Uterus (tissue), 4 donors: Measurements from ENCODE around the gene TECPR1. TPM values are rescaled to one million over a fixed set of nuclear protein-coding genes. Genes with fewer than 3 reads are reported as not detected.

Experiments used
- DNase-seq, 2 donors: peaks; one replicate each; pipeline ENCODE4 v3.0.0-alpha.2; 2019 to 2020
- H3K27ac ChIP-seq, 2 donors: fragments of 200-600 bp; sonication (generic); 1 replicate in 1 of 2; 2 replicates in 1 of 2; pipeline ENCODE4 v1.5.1; 2016 to 2018
- H3K27me3 ChIP-seq, 2 donors: fragments of 200-600 bp; sonication (generic); one replicate each; pipeline ENCODE4 v1.5.1; 2018 to 2019; ENCODE audit warnings: control low read depth in 1 of 2
- H3K36me3 ChIP-seq, 2 donors: fragments of 200-600 bp; sonication (generic); one replicate each; pipeline ENCODE4 v1.5.1; 2019; ENCODE audit warnings: control low read depth in 1 of 2
- H3K4me1 ChIP-seq, 2 donors: fragments of 200-600 bp; sonication (generic); one replicate each; pipeline ENCODE4 v1.5.1; 2018 to 2019; ENCODE audit warnings: control low read depth in 1 of 2
- H3K4me3 ChIP-seq, 2 donors: fragments of 200-600 bp; sonication (generic); 1 replicate in 1 of 2; 2 replicates in 1 of 2; pipeline ENCODE4 v1.5.1; 2018 to 2019; ENCODE audit warnings: mild to moderate bottlenecking in 1 of 2
- H3K9me3 ChIP-seq, 2 donors: fragments of 200-600 bp; sonication (generic); one replicate each; pipeline ENCODE4 v1.5.1; 2019; ENCODE audit warnings: control low read depth in 1 of 2
- POLR2A ChIP-seq, 2 donors: fragments of 450-650 bp; IDR thresholded peaks; one replicate each; pipeline ENCODE4 v1.6.1; 2016; ENCODE audit warnings: antibody characterized with exemption in 2 of 2, mild to moderate bottlenecking in 1 of 2, moderate library complexity in 1 of 2
- intact Hi-C: fragments of 100-400 bp; cut with DNase I; formaldehyde crosslinking; loops from one replicate; pipeline ENCODE4 v1.15.1; 2023; ENCODE audit warnings: low total_unique reads
- total RNA-seq, 4 donors: library from RNA; depleted of rRNA in 3 of 4; stranded (reverse); fragments of >200 nt in 3 of 4; gene quantifications; one replicate each; pipeline versions ENCODE4 v1.1.0 to v1.2.4, GENCODE V29; 2014 to 2023
- TF ChIP-seq, protein P1 (sequence below), 4 experiments: fragments of 200-600 bp in 2 of 4; fragments of 450-650 bp in 2 of 4; sonication (generic) in 2 of 4; IDR thresholded peaks; one replicate each; pipeline ENCODE4 v1.5.1; 2016 to 2019; ENCODE audit warnings: antibody characterized with exemption in 4 of 4, mild to moderate bottlenecking in 2 of 4, moderate library complexity in 1 of 4
- donor health status: DM: yes; HTN: yes; CAD: no.

Gene TECPR1
- total RNA-seq, 4 donors from 2014 or later: 3.1 to 52.6 (median 16.7) TPM

DNA sequence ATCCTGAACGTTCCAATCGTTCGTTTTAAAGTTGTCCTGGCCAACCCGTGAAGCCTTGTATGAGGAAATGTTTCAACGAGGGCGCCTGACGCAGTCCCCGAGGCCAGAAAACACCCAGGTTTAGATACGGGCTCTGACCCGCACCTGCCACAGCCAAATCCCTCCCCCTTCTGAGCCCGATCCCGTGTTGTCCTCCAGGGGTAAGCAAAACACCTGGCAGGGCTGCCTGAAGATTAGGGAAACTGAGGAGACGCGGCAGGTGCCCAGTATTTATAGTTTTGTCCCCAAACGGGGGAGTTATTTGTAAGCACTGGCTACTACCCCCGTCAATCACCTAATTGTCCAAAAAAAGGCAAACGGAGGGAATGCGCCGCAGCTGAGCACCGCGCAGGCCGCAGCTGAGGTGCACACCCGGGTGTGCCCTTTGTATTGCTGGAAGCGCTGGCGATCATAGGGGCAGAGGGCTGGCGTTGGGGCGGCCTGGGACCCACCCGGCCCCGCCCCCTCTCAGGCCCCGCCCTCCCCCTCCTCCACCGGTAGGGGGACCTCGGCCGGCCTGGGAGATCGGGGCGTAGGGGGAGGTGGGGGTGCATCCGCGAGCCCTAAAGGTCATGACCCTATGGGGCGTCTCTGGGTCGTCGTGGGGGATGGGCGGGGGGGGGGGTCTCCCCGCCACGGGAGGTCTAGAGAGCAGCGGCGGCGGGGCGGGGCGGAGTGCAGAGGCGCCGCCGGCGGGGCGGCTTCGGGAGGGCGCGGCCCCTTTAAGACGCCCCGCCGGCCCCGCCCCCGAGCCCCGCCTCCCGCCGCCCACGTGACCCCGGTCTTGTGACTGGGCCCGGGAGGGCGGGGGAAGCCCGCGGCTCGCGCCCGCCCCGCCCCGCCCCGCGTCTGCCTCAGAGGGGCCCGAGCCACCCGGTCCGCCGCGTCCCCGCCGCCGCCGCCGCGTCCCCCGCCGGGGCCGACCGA lies 29.0 kb upstream of the TECPR1 start, which contains the start of gene BRI3:
Gene BRI3, plus strand, starts transcription at position 896 of the 966 bp plus-strand sequence. CDS start 110 bp downstream, outside the sequence.
- Histone ChIP-seq H3K9me3 (no peaks in the 10 kb centered on the region), H3K36me3 (no peaks in the 10 kb centered on the region), H3K4me3 (peak within 1 kb of the TSS; percentile 91 to 92), H3K27ac (peak within 1 kb of the TSS; percentile 92 to 98), H3K4me1 (peaks cover 14 to 30% of the 10 kb centered on the region in 2 donors), H3K27me3 (no peaks in the 10 kb centered on the region)
- intact Hi-C loops: no loop called here
- TF ChIP-seq, protein P1, sequence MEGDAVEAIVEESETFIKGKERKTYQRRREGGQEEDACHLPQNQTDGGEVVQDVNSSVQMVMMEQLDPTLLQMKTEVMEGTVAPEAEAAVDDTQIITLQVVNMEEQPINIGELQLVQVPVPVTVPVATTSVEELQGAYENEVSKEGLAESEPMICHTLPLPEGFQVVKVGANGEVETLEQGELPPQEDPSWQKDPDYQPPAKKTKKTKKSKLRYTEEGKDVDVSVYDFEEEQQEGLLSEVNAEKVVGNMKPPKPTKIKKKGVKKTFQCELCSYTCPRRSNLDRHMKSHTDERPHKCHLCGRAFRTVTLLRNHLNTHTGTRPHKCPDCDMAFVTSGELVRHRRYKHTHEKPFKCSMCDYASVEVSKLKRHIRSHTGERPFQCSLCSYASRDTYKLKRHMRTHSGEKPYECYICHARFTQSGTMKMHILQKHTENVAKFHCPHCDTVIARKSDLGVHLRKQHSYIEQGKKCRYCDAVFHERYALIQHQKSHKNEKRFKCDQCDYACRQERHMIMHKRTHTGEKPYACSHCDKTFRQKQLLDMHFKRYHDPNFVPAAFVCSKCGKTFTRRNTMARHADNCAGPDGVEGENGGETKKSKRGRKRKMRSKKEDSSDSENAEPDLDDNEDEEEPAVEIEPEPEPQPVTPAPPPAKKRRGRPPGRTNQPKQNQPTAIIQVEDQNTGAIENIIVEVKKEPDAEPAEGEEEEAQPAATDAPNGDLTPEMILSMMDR (IDR thresholded peaks at IDR 0.05): no peak
- peak; percentile 30 to 60 for TF ChIP-seq POLR2A (IDR thresholded peaks at IDR 0.05)
- DNase-seq: peak; percentile 89 to 91

DNA sequence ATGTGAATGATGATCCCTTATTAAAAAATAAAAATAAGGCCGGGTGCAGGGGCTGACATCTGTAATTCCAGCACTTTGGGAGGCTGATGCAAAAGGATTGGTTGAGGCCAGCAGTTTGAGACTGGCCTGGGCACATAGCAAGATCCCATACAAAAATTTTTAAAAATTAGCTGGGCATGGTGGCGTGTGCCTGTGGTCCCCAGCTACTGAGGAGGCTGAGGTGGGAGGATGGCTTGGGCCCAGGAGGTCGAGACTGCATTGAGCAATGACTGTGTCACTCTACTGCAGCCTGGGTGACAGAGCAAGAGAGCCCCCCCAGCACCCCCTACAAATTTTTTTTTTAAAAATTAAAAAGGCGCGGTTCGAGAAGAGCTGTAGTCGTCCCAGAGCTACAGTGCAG lies 28.3 kb upstream of the TECPR1 start:
- intact Hi-C loops: no loop called here

DNA sequence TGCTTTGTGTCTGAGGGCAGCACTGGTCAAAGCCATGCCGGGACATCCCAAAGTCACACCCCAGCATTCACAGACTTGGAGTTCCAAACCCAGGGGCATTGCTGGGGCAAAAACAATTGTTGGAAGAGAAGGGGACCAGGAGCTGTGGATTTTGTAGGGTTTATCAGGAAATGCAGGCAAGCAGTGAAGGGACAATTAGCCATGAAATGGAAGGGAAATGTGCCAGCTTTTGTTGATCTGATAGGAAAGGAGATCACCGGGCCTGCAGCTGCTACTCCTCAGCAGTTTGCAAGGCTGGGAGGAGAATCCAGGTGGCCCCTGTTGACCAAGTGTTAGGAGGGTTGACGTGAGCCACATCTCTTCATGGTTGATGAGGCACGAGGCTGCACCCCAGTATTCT lies 26.9 kb upstream of the TECPR1 start:
- H3K27ac ChIP-seq: no peak overlapping the region
- no peaks in the 10 kb centered on the region for H3K36me3 ChIP-seq
- no peak overlapping the region for H3K4me3 ChIP-seq
- DNase-seq: no peak
- H3K9me3 ChIP-seq: no peaks in the 10 kb centered on the region
- H3K4me1 ChIP-seq: peaks cover 8 to 9% of the 10 kb centered on the region in 2 donors
- no peak for TF ChIP-seq POLR2A (IDR thresholded peaks at IDR 0.05)
- TF ChIP-seq, protein P1 (IDR thresholded peaks at IDR 0.05): no peak
- intact Hi-C loops: no loop called here
- H3K27me3 ChIP-seq: no peaks in the 10 kb centered on the region

More for the DNA sequence above, 28.3 kb upstream of the TECPR1 start:
- no peaks in the 10 kb centered on the region for H3K36me3 ChIP-seq
- no peaks in the 10 kb centered on the region for H3K9me3 ChIP-seq
- H3K4me3 ChIP-seq: peak overlapping the region in 1 of 2 donors; percentile 63
- TF ChIP-seq, protein P1 (IDR thresholded peaks at IDR 0.05): no peak
- no peak for TF ChIP-seq POLR2A (IDR thresholded peaks at IDR 0.05)
- H3K4me1 ChIP-seq: peaks cover 8 to 22% of the 10 kb centered on the region in 2 donors
- H3K27ac ChIP-seq: peak overlapping the region in 1 of 2 donors; percentile 98
- DNase-seq: no peak
- no peaks in the 10 kb centered on the region for H3K27me3 ChIP-seq

DNA sequence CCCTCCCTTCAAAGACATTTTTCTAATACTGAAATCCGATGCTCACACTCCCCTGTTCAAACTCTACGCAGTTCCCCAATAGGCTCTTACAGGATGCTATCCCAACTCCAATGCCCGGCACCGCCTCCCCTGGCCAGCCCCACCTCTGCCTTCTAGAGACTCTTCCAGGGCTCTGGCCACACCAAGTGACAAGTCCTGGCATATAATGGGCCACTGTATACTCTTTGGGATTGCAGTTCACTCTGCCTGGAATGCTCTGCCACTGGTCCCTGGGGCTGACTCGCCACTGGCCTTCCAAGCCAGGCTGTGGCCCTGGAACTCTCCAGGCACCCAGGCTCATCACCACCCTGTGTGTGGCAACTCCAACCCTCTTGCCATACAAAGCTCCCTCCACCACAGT lies 26.4 kb upstream of the TECPR1 start:
- intact Hi-C loops: no loop called here
- Histone ChIP-seq H3K9me3 (no peaks in the 10 kb centered on the region), H3K27ac (no peak overlapping the region), H3K27me3 (no peaks in the 10 kb centered on the region), H3K4me1 (peaks cover 3 to 6% of the 10 kb centered on the region in 2 donors), H3K36me3 (no peaks in the 10 kb centered on the region), H3K4me3 (no peak overlapping the region)
- no peak for DNase-seq
- TF ChIP-seq, protein P1 (IDR thresholded peaks at IDR 0.05): no peak
- no peak for TF ChIP-seq POLR2A (IDR thresholded peaks at IDR 0.05)

DNA sequence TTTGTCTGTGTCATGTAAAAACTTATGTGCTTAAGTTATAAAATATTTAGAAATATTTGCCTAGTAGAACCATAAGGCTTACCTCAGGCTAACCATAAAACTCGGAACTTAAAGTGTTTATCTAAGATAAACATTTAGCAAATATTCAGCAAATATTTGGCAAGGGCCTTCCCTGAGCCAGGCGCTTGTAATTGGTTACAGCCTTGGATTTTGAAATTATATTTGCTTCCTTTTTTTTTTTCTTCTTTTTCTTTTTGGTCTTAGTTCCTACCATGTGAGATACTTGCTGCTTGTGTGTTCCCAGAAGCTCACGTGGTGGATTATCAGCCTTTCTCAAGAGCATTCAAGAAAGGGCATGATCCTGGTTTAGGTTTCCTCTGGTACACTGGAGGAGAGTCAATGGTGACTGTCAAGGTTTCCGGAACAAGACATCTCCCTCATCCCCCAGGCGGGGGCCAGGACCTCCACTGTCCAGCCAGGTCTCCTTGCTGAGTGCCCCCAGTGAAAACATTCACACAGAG lies 24.3 kb upstream of the TECPR1 start:
- Histone ChIP-seq H3K27ac (no peak overlapping the region), H3K4me1 (no peaks in the 10 kb centered on the region), H3K27me3 (no peaks in the 10 kb centered on the region), H3K9me3 (no peaks in the 10 kb centered on the region), H3K36me3 (no peaks in the 10 kb centered on the region), H3K4me3 (no peak overlapping the region)
- TF ChIP-seq, protein P1 (IDR thresholded peaks at IDR 0.05): no peak
- no peak for TF ChIP-seq POLR2A (IDR thresholded peaks at IDR 0.05)
- no peak for DNase-seq
- intact Hi-C loops: no loop called here
